Measurements from ENCODE around the gene RDM1.

DNA sequence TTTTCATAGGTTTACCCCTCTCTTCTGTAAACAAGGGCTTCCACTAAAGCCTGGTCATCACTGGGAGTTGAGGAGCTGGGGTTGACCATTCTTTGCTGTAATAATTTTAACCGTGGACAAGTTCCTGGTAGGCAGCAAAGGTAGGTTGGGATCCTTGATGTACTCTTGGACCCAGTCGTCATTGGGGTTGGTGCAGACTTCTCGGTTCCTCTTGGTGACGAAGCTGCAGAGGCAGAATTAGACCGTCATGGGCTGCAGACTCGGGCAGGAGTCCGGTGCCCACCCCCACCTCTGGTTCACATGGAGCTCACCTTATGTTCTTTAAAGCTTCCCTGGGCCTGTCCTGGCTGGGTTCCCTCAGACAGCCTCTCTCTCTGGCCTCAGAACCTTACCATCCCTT lies 46.9 kb upstream of the RDM1 start:
- TF ChIP-seq, protein P1, sequence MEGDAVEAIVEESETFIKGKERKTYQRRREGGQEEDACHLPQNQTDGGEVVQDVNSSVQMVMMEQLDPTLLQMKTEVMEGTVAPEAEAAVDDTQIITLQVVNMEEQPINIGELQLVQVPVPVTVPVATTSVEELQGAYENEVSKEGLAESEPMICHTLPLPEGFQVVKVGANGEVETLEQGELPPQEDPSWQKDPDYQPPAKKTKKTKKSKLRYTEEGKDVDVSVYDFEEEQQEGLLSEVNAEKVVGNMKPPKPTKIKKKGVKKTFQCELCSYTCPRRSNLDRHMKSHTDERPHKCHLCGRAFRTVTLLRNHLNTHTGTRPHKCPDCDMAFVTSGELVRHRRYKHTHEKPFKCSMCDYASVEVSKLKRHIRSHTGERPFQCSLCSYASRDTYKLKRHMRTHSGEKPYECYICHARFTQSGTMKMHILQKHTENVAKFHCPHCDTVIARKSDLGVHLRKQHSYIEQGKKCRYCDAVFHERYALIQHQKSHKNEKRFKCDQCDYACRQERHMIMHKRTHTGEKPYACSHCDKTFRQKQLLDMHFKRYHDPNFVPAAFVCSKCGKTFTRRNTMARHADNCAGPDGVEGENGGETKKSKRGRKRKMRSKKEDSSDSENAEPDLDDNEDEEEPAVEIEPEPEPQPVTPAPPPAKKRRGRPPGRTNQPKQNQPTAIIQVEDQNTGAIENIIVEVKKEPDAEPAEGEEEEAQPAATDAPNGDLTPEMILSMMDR (IDR thresholded peaks at IDR 0.05; ENCODE audit: low read length) = no peak
- no peak for TF ChIP-seq EZH2 (optimal IDR thresholded peaks at IDR 0.05; ENCODE audit: low read depth, low read length)

All from MM.1S (cell line).